ENCODE results near the gene FTCD.
"Not testable (repeated sequence)": the region's sequence is repeated elsewhere in the genome, so short reads cannot be mapped to it uniquely, and the experiment has no call there.

Gene FTCD

DNA sequence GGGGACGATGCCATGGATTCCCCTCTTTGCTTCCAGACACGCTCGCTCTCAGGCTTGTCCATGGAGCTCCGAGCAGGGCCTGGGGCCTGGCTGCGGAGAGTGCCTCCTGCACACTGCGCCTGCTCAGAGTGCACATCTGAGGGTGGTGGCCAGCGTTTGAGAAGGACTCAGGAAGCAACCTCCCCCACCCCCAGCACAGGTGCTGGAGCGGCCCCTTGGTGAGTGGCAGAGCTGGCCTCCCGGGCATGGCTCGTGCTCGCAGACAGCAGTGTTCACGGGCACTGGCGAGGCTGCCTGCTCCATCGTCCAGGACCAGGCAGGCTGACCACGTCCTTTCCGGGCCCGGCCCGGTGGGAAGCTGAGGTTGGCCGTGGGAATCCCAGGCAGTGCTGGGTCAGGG is 26.1 kb upstream of the FTCD start:
- DNase-seq (ENCODE audit: low spot score): no peak
- in situ Hi-C loops (cut with MboI; ENCODE audit: low pct_unique_long_range_greater_than_20kb, low sequenced_read_pairs, unreplicated experiment): no loop called here
- TF ChIP-seq, protein P1, sequence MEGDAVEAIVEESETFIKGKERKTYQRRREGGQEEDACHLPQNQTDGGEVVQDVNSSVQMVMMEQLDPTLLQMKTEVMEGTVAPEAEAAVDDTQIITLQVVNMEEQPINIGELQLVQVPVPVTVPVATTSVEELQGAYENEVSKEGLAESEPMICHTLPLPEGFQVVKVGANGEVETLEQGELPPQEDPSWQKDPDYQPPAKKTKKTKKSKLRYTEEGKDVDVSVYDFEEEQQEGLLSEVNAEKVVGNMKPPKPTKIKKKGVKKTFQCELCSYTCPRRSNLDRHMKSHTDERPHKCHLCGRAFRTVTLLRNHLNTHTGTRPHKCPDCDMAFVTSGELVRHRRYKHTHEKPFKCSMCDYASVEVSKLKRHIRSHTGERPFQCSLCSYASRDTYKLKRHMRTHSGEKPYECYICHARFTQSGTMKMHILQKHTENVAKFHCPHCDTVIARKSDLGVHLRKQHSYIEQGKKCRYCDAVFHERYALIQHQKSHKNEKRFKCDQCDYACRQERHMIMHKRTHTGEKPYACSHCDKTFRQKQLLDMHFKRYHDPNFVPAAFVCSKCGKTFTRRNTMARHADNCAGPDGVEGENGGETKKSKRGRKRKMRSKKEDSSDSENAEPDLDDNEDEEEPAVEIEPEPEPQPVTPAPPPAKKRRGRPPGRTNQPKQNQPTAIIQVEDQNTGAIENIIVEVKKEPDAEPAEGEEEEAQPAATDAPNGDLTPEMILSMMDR (IDR thresholded peaks at IDR 0.05; ENCODE audit: extremely low read depth, insufficient read depth, missing control alignments): no peak

DNA sequence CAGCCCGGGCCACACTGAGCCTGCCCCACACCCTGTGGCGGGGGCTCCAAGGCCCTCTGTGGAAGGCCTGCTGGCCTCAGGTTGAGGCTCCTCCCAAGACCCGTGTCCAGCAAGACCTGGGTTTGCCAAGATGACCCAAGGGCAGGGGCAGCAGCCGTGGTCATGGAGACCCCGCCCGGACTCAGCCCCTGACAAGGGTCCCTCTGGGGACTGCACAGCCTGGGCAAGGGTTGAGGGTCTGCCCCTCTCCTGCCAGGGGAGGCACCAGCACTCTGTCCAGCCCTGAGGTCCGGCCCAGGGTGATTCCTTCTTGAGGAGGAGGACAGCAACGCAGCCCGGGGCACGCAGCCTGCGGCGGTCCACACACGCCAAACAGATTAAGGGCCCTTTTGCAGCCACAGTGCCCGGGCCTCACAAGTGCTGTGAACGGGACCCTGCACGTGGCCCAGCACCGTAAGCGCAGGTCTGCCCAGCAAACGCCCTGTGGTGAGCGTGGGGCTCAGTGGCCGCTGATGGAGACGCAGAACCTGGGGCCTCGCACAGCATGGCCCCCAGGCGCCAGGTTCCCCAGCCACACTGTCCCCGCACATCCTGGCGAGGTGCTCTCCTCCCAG is 25.5 kb upstream of the FTCD start:
- TF ChIP-seq, protein P1 (IDR thresholded peaks at IDR 0.05; ENCODE audit: extremely low read depth, insufficient read depth, missing control alignments): no peak
- in situ Hi-C loops (cut with MboI; ENCODE audit: low pct_unique_long_range_greater_than_20kb, low sequenced_read_pairs, unreplicated experiment): no loop called here
- peak; percentile 11 for DNase-seq (ENCODE audit: low spot score)

DNA sequence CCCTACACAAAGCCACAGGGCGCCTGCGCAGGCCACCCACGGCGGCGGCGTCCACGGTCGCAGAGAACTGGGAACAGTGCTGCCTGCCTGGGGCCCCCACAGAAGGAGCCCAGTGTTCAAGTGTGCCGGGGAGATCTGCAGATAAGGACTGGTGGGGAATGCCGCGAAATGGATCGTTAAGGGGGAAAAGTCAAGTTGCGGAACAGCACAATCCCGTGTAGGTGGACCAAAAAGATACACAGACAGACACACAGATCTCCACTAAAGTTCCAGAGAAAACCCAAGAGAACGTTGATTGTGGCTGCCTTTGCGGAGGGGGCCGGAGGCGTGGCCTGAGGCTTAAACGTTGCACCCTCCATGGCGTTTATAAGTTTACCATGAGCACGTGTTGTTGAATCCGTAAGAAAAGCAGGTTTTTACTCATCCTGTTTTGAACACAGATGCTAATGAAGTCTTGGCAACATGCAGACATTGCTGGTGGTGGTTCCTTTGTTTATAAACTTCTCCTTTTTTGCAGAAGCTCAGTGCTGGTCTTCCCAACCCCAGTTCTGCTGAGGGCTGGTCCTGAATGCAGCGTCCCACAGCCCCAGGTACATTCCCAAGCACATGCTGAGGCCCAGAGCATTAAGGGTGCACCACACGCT is 24.8 kb upstream of the FTCD start:
- peak; percentile 10 for DNase-seq (ENCODE audit: low spot score)
- in situ Hi-C loops (cut with MboI; ENCODE audit: low pct_unique_long_range_greater_than_20kb, low sequenced_read_pairs, unreplicated experiment): no loop called here
- TF ChIP-seq, protein P1 (IDR thresholded peaks at IDR 0.05; ENCODE audit: extremely low read depth, insufficient read depth, missing control alignments): no peak

DNA sequence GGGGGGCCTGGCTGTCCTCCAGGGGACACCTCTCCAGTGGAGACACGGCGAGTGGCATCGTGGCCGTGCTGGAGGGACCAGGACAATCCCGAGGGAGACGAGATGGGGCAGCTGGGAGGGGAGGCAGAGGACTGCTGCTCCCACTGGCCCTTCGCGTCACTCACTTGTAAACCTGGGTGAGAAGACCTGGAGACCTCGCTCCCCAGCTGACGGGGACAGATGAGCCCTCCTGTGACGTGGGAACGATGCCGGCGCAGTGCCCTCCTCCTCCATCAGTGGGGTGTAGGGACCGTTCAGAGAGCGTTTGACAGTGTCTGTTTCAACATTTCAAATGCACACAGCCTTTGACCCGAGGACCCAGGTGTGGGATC is 24.3 kb upstream of the FTCD start:
- in situ Hi-C loops (cut with MboI; ENCODE audit: low pct_unique_long_range_greater_than_20kb, low sequenced_read_pairs, unreplicated experiment): no loop called here
- TF ChIP-seq, protein P1 (IDR thresholded peaks at IDR 0.05; ENCODE audit: extremely low read depth, insufficient read depth, missing control alignments): no peak
- DNase-seq (ENCODE audit: low spot score): no peak

DNA sequence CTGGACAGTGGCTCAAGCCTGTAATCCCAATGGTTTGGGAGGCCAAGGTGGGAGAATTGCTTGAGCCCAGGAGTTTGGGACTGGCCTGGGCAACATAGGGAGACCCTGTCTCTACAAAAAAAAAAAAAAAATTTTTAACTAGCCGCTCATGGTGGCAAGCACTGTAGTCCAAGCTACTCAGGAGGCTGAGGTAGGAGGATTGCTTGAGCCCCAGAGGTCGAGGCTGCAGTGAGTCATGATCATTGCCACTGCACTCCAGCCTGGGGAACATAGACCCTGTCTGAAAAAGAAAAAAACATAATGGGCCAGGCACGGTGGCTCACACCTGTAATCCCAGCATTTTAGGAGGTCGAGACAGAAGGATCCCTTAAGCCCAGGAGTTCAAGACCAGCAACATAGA is 23.6 kb upstream of the FTCD start:
- DNase-seq (ENCODE audit: low spot score): no peak
- TF ChIP-seq, protein P1 (IDR thresholded peaks at IDR 0.05; ENCODE audit: extremely low read depth, insufficient read depth, missing control alignments): no peak
- in situ Hi-C loops (cut with MboI; ENCODE audit: low pct_unique_long_range_greater_than_20kb, low sequenced_read_pairs, unreplicated experiment): no loop called here

DNA sequence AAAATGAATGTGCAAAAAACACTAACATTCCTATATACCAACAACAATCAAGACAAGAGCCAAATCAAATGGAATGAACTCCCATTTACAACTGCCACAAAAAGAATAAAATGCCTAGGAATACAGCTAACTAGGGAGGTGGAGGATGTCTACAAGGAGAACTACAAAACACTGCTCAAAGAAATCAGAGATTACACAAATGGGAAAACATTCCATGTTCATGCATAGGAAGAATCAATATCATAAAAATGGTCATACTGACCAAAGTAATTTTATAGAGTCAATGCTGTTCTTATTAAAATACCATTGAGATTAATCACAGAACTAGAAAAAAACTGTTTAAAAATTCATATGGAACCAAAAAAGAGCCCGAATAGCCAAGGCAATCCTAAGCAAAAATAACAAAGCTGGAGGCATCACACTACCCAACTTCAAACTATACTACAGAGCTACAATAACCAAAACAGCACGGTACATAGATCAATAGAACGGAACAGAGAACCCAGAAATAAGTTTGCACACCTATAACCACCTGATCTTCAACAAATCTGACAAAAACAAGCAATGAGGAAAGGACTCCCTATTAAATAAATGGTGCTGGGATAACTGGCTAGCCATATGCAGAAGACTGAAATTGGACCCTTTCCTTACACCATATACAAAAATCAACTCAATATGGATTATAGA is 21.2 kb upstream of the FTCD start:
- in situ Hi-C loops (cut with MboI; ENCODE audit: low pct_unique_long_range_greater_than_20kb, low sequenced_read_pairs, unreplicated experiment); DNase-seq (ENCODE audit: low spot score): not testable (repeated sequence)

DNA sequence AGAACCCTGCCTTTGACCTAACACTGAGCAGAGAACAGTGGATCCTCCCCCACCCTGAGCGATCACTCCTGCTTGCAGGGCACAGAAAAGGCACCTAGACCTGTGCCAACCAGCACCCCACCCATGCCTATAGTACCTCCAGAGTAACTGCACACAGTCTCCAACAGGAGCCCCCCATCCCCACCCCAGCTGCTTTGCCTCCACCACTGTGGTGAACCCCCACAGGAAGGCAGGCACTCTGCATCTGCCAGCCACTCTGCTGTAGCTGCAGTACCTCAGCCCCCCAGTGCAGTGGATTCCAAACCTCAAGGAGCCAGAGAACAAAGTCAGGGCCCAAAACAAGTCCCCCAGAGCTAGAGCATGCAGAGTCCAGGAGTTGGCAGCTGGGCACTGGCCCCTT is 18.2 kb upstream of the FTCD start:
- in situ Hi-C loops (cut with MboI; ENCODE audit: low pct_unique_long_range_greater_than_20kb, low sequenced_read_pairs, unreplicated experiment): no loop called here
- DNase-seq (ENCODE audit: low spot score): no peak
- TF ChIP-seq, protein P1 (IDR thresholded peaks at IDR 0.05; ENCODE audit: extremely low read depth, insufficient read depth, missing control alignments): no peak
